Mammary microvascular endothelial cell (primary cell): ENCODE measurements around the gene TSC22D3. TPM values are rescaled to one million over a fixed set of nuclear protein-coding genes. Genes with fewer than 3 reads are reported as not detected.

Source experiments
- total RNA-seq: library from RNA; depleted of rRNA; stranded (reverse); fragments of >200 nt; gene quantifications from 2 replicates; pipeline ENCODE4 v1.2.3, GENCODE V29; 2015

The TSC22D3 gene
- total RNA-seq, result 9.5 and 15.5 TPM in 2 replicates

GRCh38 chrX:107775734-107776511 lies at the start of gene TSC22D3:
Gene TSC22D3 (minus strand): TSS chrX:107775787. CDS start chrX:107775419, 368 bp downstream.

GRCh38 chrX:107777536-107777832 lies 1.9 kb upstream of the TSC22D3 start, which contains the start of gene NCBP2L:
Gene NCBP2L (plus strand): TSS chrX:107777733. CDS start chrX:107794221, 16,488 bp downstream.

Other genes starting within 250 kb of the TSC22D3 start
- gene PRPS1, start 147.3 kb downstream of the TSC22D3 start, total RNA-seq, result 29.1 and 29.9 TPM in 2 replicates
- not detected in 2 replicates for gene NCBP2L, start 1.9 kb upstream of the TSC22D3 start, total RNA-seq
- gene MID2, start 50.1 kb upstream of the TSC22D3 start, total RNA-seq, result 33.9 and 34.2 TPM in 2 replicates
- not detected in 2 replicates for gene TEX13B, start 206.6 kb upstream of the TSC22D3 start, total RNA-seq